Heart left ventricle (tissue), 16 donors: ENCODE data around the gene ATF6B. TPM values are rescaled to one million over a fixed set of nuclear protein-coding genes. Genes with fewer than 3 reads are reported as not detected.
A peak's percentile ranks its signal among the peaks of the same experiment; 100 is the strongest.

Experiments used
- ATAC-seq, 4 donors: fragments of 200-7000 bp; cut with Tn5 transposase; one replicate each; pipeline ENCODE4 v1.9.1; 2020 to 2022; ENCODE audit warnings: moderate library complexity in 4 of 4, mild to moderate bottlenecking in 3 of 4, moderate number of reproducible peaks in 1 of 4
- DNase-seq, 5 donors: peaks; one replicate each; pipeline ENCODE4 v3.0.0-alpha.2; 2020
- H3K27ac ChIP-seq, 12 donors: fragments of 200-600 bp; sonication (generic) in 4 of 12; one replicate each; pipeline versions ENCODE4 v1.5.0 to v1.8.0; 2016 to 2022; ENCODE audit warnings: mild to moderate bottlenecking in 2 of 12
- H3K27me3 ChIP-seq, 9 donors: fragments of 200-600 bp; sonication (generic) in 2 of 9; one replicate each; pipeline versions ENCODE4 v1.5.1 to v1.8.0; 2016 to 2022; ENCODE audit warnings: mild to moderate bottlenecking in 3 of 9
- H3K36me3 ChIP-seq, 9 donors: fragments of 200-600 bp; sonication (generic) in 2 of 9; one replicate each; pipeline versions ENCODE4 v1.5.0 to v1.8.0; 2018 to 2022; ENCODE audit warnings: mild to moderate bottlenecking in 2 of 9
- H3K4me1 ChIP-seq, 12 donors: fragments of 200-600 bp; sonication (generic) in 4 of 12; one replicate each; pipeline versions ENCODE4 v1.5.0 to v1.8.0; 2016 to 2022; ENCODE audit warnings: mild to moderate bottlenecking in 3 of 12
- H3K4me3 ChIP-seq, 12 donors: fragments of 200-600 bp; sonication (generic) in 4 of 12; one replicate each; pipeline versions ENCODE4 v1.5.0 to v1.8.0; 2017 to 2022; ENCODE audit warnings: mild to moderate bottlenecking in 9 of 12, moderate library complexity in 4 of 12
- H3K9me3 ChIP-seq, 12 donors: fragments of 200-600 bp; sonication (generic) in 4 of 12; one replicate each; pipeline versions ENCODE4 v1.5.0 to v1.8.0; 2016 to 2022; ENCODE audit warnings: mild to moderate bottlenecking in 1 of 12
- POLR2A ChIP-seq, 2 donors: fragments of 450-650 bp; IDR thresholded peaks; one replicate each; pipeline ENCODE4 v1.6.1; 2017; ENCODE audit warnings: antibody characterized with exemption in 2 of 2, mild to moderate bottlenecking in 2 of 2, moderate library complexity in 2 of 2
- WGBS, 4 donors: extraction: QIAGEN DNeasy Blood & Tissue Kit in 2 of 4; methylation state at CpG; one replicate each; pipeline versions ENCODE4 v1.1.5 to v1.1.7; 2013 to 2018; 5-methylcytosine and 5-hydroxymethylcytosine counted together
- intact Hi-C, 10 donors: fragments of 100-400 bp; cut with DNase I; formaldehyde crosslinking; loops; one replicate each; pipeline versions ENCODE4 v1.11.1 to v1.14.2; 2022
- polyA plus RNA-seq, 2 donors: library from polyadenylated mRNA; stranded (reverse); fragments of 200-250 nt; gene quantifications; one replicate each; pipeline ENCODE4 v1.2.3, GENCODE V29; 2013
- total RNA-seq, 9 donors: library from RNA; depleted of rRNA in 2 of 9; stranded (reverse); fragments of >200 nt in 2 of 9; fragmentation: NEBNext Ultra II Directional in 3 of 9; extraction: Animal tissue kit (Norgen Biotek cat#: 25700) in 3 of 9; gene quantifications; one replicate each; pipeline versions ENCODE4 v1.1.0 to v1.2.4, GENCODE V29; 2016 to 2023
- TF ChIP-seq, protein P1 (sequence below), 12 donors: fragments of 200-600 bp; sonication (generic) in 4 of 12; IDR thresholded peaks; one replicate each; pipeline versions ENCODE4 v1.5.0 to v1.8.0; 2018 to 2022; ENCODE audit warnings: antibody characterized with exemption in 12 of 12, mild to moderate bottlenecking in 5 of 12
- donor health status: ischemic (EF 13 %, LVEDD 7.1; RV severe dilation, severe dysfunction).
- donor health status: healthy with polysubstance abuse.
- donor health status: DM: no; HTN: yes; CAD: no.
- donor health status: DM: no; HTN: no; CAD: no.
- donor health status: ischemic (EF 25% LVEDD 6.9; RV normal size, moderate dysfunction).
- donor health status: ischemic (EF 25% LVEDD 5.7; RV mildly dilated, moderate dysfunction).
- donor health status: healthy.
- donor health status: DM: yes; HTN: yes; CAD: no.
- donor health status: ischemic (EF 35%, LVEDD 5.7; RV mildly dilated, moderate dysfunction).
- donor health status: nonischemic (EF 11% LVEDD 7.7; RV severe dilation, severe dysfunction).
- donor health status: DM: yes; HTN: yes; CAD: no.
- donor health status: PGD.
- donor health status: ischemic (EF 29% LVEDD 5.4; RV normal size, mild dysfunction).
- donor health status: nonischemic (EF 23%, LVEDD 6.1; RV moderate dilation, normal function).

Gene ATF6B
- total and polyA plus RNA-seq, 11 donors: 11.1 to 56.8 (median 28.7) TPM

- Histone ChIP-seq H3K27me3 (peaks cover 6 to 26% (median 14%) of the 10 kb centered on the region in 9 donors), H3K36me3 (peaks cover 0 to 91% (median 36%) of the 10 kb centered on the region in 9 donors), H3K9me3 (no peaks in the 10 kb centered on the region), H3K4me3 (no peak overlapping the region), H3K27ac (no peak overlapping the region), H3K4me1 (peaks cover 2 to 30% (median 12%) of the 10 kb centered on the region in 12 donors)
- DNase-seq (no peak), ATAC-seq (no peak)
- WGBS, 4 donors: 67 to 94% (median 92%) methylated on average over 1 to 3 of the region's 3 CpGs
- TF ChIP-seq, protein P1, sequence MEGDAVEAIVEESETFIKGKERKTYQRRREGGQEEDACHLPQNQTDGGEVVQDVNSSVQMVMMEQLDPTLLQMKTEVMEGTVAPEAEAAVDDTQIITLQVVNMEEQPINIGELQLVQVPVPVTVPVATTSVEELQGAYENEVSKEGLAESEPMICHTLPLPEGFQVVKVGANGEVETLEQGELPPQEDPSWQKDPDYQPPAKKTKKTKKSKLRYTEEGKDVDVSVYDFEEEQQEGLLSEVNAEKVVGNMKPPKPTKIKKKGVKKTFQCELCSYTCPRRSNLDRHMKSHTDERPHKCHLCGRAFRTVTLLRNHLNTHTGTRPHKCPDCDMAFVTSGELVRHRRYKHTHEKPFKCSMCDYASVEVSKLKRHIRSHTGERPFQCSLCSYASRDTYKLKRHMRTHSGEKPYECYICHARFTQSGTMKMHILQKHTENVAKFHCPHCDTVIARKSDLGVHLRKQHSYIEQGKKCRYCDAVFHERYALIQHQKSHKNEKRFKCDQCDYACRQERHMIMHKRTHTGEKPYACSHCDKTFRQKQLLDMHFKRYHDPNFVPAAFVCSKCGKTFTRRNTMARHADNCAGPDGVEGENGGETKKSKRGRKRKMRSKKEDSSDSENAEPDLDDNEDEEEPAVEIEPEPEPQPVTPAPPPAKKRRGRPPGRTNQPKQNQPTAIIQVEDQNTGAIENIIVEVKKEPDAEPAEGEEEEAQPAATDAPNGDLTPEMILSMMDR (IDR thresholded peaks at IDR 0.05): no peak
- no peak for TF ChIP-seq POLR2A (IDR thresholded peaks at IDR 0.05)
- intact Hi-C loops: no loop called here
These were observed 30.7 kb downstream of the ATF6B start for GRCh38 chr6:32097364-32097763.

DNA sequence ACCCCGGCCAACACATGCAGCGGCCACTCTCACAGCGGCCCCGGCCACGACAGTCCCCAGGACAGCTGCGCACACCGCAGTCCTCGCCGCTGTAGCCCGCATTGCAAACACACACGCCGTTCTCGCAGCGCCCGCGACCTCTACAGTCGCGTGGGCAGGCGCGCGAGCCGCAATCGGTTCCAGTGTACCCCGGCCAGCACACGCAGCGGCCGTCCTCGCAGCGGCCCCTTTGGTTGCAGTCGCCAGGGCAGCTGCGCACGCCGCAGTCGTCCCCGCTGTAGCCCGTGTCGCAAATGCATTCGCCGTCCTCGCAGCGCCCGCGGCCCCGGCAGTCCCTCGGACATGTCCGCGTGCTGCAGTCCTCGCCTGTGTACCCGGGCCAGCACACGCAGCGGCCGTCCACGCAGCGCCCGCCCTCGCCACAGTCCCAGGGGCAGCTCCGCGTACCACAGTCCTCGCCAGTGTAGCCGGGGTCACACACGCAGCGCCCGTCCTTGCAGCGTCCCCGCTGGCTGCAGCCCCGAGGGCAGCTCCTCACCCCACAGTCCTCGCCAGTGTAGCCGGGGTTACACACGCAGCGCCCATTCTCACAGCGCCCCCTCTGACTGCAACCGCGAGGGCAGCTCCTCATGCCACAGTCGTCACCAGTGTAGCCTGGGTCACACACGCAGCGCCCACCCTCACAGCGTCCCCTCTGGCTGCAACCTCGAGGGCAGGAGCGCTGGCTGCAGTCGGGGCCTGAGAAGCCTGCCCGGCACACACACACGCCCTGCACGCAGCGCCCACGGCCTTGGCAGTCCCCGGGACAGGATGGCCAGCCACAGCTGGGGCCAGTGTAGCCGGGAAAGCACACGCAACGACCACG lies 31.4 kb downstream of the ATF6B start:
- Histone ChIP-seq H3K27me3 (peaks cover 6 to 26% (median 14%) of the 10 kb centered on the region in 9 donors), H3K4me3 (peak overlapping the region in 7 of 12 donors; percentile 3 to 31 (median 28)), H3K27ac (no peak overlapping the region), H3K36me3 (peaks cover 0 to 92% (median 36%) of the 10 kb centered on the region in 9 donors), H3K9me3 (no peaks in the 10 kb centered on the region), H3K4me1 (peaks cover 2 to 37% (median 18%) of the 10 kb centered on the region in 12 donors)
- intact Hi-C loops: no loop called here
- ATAC-seq: peak in 2 of 4 donors; percentile 10 to 23
- TF ChIP-seq POLR2A (IDR thresholded peaks at IDR 0.05): no peak
- TF ChIP-seq, protein P1 (IDR thresholded peaks at IDR 0.05): peak in 1 of 12 donors; percentile 9
- WGBS, 4 donors: 44 to 53% (median 49%) methylated on average over 62 to 90 of the region's 90 CpGs
- DNase-seq: no peak

DNA sequence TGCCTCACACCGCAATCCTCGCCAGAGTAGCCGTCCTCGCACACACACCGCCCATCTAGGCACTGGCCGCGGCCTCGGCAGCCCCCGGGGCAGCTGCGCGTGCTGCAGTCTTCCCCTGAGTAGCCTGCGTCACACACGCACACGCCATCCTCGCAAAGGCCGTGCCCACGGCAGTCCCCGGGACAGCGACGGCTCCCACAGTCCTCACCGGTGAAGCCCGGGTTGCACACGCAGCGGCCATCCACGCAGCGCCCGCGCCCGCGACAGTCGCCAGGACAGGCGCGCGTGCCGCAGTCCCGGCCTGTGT lies 32.0 kb downstream of the ATF6B start:
- peaks cover 0 to 96% (median 36%) of the 10 kb centered on the region in 9 donors for H3K36me3 ChIP-seq
- H3K4me1 ChIP-seq: peaks cover 2 to 39% (median 19%) of the 10 kb centered on the region in 12 donors
- WGBS, 4 donors: 53 to 85% (median 54%) methylated on average over 25 to 36 of the region's 36 CpGs

More for the DNA sequence above, 32.0 kb downstream of the ATF6B start:
- Histone ChIP-seq H3K9me3 (no peaks in the 10 kb centered on the region), H3K27ac (no peak overlapping the region), H3K4me3 (peak overlapping the region in 7 of 12 donors; percentile 3 to 31 (median 28)), H3K27me3 (peaks cover 6 to 26% (median 14%) of the 10 kb centered on the region in 9 donors)
- DNase-seq: no peak
- TF ChIP-seq POLR2A (IDR thresholded peaks at IDR 0.05): no peak
- TF ChIP-seq, protein P1 (IDR thresholded peaks at IDR 0.05): no peak
- intact Hi-C loops: no loop called here
- peak in 1 of 4 donors; percentile 5 for ATAC-seq
